ENCODE measurements around the gene IDH2. TPM values are rescaled to one million over a fixed set of nuclear protein-coding genes. Genes with fewer than 3 reads are reported as not detected.
"Not testable (repeated sequence)": the region's sequence is repeated elsewhere in the genome, so short reads cannot be mapped to it uniquely, and the experiment has no call there.

IDH2 gene
- total RNA-seq, 6 donors from 2014 or later, result 41.5 to 72.1 (median 48.7) TPM

DNA sequence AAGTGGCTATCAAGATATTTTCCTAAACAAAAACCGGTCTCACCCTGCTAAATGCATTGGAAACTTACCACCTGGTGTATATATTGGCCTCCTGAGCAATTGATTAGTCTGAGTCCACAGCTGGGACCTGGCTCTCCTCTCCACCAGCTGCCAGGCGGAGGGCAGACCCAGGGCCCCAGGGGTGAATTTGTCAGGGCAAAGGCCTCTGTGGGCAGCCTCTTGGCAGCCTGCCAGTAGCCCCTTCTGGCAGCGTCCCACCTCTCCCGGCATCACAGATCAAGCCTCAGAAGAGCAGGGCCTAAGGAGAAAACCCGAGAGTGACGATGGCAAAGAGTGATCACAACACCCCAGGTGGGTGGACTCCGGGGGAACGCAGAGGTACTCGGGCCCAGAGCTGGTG is 43.0 kb upstream of the IDH2 start:
- peak in 1 of 2 donors; percentile 32 for DNase-seq
- no peak overlapping the region for H3K27ac ChIP-seq
- ATAC-seq (ENCODE audit: low FRiP score in 2 of 2), result no peak

DNA sequence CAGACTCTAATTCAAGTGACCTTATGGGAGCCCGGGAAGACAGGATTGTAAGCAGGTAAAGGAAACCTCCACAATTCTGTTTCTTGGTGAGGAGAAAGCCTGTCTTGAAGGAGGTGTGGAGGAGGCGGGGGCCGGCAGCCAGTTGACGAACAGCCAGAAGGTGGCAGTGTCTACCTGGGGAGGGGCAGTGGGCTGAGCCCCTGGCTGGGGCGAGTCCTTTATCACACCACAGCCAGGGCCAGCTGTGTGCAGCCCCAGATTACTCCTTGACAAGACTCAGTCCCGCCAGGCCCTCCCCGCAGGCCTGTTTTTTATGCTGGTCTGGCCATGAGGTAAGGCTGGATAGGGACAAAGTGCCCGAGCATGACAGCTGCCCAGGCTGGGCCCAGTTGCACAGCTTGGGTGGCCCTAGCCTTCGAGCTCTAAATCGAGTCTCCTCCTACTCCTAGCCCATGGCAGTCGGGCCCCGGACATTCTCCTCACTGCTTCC is 40.9 kb upstream of the IDH2 start:
- no peaks in the 10 kb centered on the region for H3K27me3 ChIP-seq
- WGBS, 2 donors, result 23 to 30% methylated on average over 9 to 12 of the region's 12 CpGs
- no peak overlapping the region for H3K27ac ChIP-seq
- no peaks in the 10 kb centered on the region for H3K36me3 ChIP-seq
- DNase-seq (peak; percentile 86), ATAC-seq (ENCODE audit: low FRiP score in 2 of 2) (peak; percentile 79 to 88)
- TF ChIP-seq EP300 (IDR thresholded peaks at IDR 0.05) (no peak), POLR2AphosphoS5 (IDR thresholded peaks at IDR 0.05) (no peak), POLR2A (IDR thresholded peaks at IDR 0.05) (no peak)
- TF ChIP-seq, protein P1, sequence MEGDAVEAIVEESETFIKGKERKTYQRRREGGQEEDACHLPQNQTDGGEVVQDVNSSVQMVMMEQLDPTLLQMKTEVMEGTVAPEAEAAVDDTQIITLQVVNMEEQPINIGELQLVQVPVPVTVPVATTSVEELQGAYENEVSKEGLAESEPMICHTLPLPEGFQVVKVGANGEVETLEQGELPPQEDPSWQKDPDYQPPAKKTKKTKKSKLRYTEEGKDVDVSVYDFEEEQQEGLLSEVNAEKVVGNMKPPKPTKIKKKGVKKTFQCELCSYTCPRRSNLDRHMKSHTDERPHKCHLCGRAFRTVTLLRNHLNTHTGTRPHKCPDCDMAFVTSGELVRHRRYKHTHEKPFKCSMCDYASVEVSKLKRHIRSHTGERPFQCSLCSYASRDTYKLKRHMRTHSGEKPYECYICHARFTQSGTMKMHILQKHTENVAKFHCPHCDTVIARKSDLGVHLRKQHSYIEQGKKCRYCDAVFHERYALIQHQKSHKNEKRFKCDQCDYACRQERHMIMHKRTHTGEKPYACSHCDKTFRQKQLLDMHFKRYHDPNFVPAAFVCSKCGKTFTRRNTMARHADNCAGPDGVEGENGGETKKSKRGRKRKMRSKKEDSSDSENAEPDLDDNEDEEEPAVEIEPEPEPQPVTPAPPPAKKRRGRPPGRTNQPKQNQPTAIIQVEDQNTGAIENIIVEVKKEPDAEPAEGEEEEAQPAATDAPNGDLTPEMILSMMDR (IDR thresholded peaks at IDR 0.05), result peak; percentile 42 to 76 (median 64)
- H3K4me3 ChIP-seq, result no peak overlapping the region
- H3K9me3 ChIP-seq, result no peaks in the 10 kb centered on the region
- peaks cover 5 to 9% (median 6%) of the 10 kb centered on the region in 4 donors for H3K4me1 ChIP-seq

More for the DNA sequence above, 43.0 kb upstream of the IDH2 start:
- TF ChIP-seq POLR2AphosphoS5 (IDR thresholded peaks at IDR 0.05), result no peak
- 67 to 78% methylated on average over 9 of the region's 9 CpGs for WGBS, 2 donors
- no peak overlapping the region for H3K4me3 ChIP-seq
- H3K36me3 ChIP-seq, result no peaks in the 10 kb centered on the region
- no peaks in the 10 kb centered on the region for H3K27me3 ChIP-seq
- H3K9me3 ChIP-seq, result no peaks in the 10 kb centered on the region
- peaks cover 5 to 9% (median 6%) of the 10 kb centered on the region in 4 donors for H3K4me1 ChIP-seq

DNA sequence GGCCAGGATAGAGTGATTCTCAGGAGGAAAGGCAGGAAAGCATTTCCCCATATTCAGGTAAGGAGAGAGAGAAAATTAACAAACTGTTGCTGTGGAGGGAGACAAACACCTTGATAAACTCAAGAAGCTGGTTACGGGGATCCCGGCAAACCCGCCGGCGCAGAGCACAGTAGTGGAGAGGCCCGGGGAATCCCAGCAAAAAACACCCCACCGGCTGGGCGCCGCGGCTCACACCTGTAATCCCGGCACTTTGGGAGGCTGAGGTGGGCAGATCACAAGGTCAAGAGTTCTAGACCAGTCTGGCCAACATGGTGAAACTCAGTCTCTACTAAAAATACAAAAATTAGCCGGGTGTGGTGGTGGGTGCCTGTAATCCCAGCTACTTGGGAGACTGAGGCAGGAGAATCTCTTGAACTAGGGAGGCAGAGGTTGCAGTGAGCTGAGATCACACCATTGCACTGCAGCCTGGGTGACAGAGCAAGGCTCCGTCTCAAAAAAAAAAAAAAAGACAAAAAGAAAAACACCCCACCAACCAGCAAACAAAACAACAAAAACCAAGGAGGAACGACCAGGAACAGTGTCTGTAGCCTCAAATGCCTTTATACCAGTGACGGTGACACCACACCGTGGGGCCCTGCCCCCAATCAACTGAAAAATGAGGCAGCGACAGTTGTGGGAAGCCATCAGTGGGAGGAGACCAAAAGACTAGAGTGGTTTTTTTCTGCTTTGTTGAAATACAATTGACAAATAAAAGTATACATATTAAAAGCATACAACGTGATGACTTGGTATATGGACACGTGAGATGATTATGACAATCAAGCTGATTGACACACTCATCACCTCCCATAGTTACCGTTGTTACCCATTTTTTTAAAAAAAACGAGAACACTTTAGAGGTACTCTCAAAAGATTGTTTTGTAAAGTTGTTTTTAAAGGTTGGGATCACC is 40.2 kb upstream of the IDH2 start:
- Histone ChIP-seq H3K27ac (no peak overlapping the region), H3K4me1 (peaks cover 5 to 9% (median 6%) of the 10 kb centered on the region in 4 donors), H3K4me3 (no peak overlapping the region), H3K36me3 (no peaks in the 10 kb centered on the region), H3K27me3 (no peaks in the 10 kb centered on the region), H3K9me3 (no peaks in the 10 kb centered on the region)
- ATAC-seq (ENCODE audit: low FRiP score in 2 of 2) (no peak), DNase-seq (peak in 1 of 2 donors; percentile 70)
- 69 to 74% methylated on average over 21 of the region's 21 CpGs for WGBS, 2 donors
- TF ChIP-seq POLR2AphosphoS5 (IDR thresholded peaks at IDR 0.05), result no peak
- TF ChIP-seq, protein P1 (IDR thresholded peaks at IDR 0.05), result no peak
- no peak for TF ChIP-seq EP300 (IDR thresholded peaks at IDR 0.05)
- TF ChIP-seq POLR2A (IDR thresholded peaks at IDR 0.05), result no peak

DNA sequence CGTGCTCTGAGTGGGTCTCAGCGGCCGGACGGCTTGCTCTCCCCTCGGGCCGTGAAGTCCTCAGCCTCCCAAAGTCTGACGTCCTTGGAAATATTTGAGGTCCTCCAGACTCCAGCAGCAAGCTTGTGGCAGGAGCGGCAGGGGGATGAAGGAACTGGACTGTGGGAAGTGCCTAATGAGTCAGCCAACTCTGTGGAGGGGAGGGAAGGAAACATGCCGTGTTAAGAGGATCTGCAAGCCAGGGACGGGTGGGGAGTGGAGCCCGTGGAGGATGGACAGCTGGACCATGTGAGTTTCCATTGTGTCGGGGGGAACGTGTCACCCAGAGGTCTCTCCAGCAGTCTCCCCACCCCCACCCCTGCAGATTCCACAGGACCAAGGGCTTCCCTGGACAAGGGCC is 39.4 kb upstream of the IDH2 start:
- no peak for TF ChIP-seq EP300 (IDR thresholded peaks at IDR 0.05)
- TF ChIP-seq POLR2A (IDR thresholded peaks at IDR 0.05), result no peak
- TF ChIP-seq, protein P1 (IDR thresholded peaks at IDR 0.05), result no peak
- no peak for TF ChIP-seq POLR2AphosphoS5 (IDR thresholded peaks at IDR 0.05)
- WGBS, 2 donors, result 49 to 67% methylated on average over 6 to 13 of the region's 13 CpGs
- no peak for DNase-seq
- Histone ChIP-seq H3K27me3 (no peaks in the 10 kb centered on the region), H3K27ac (no peak overlapping the region), H3K36me3 (no peaks in the 10 kb centered on the region), H3K4me3 (no peak overlapping the region), H3K4me1 (peaks cover 5 to 9% (median 6%) of the 10 kb centered on the region in 4 donors), H3K9me3 (no peaks in the 10 kb centered on the region)
- no peak for ATAC-seq (ENCODE audit: low FRiP score in 2 of 2)

DNA sequence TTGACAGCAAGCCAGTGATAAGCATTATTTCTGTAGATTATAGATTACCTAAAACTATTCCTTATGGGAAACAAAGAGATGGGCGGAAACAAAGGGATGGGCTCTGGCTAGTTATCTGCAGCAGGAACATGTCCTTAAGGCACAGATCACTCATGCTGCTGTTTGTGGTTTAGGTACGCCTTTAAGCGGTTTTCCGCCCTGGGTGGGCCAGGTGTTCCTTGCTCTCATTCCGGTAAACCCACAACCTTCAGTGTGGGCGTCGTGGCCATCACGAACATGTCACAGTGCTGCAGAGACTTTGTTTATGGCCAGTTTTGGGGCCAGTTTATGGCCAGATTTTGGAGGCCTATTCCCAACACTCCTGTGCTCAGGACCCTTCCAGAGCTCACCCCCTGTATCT is 37.3 kb upstream of the IDH2 start:
- not testable (repeated sequence) for H3K27ac ChIP-seq; H3K9me3 ChIP-seq; H3K4me3 ChIP-seq; H3K4me1 ChIP-seq; ATAC-seq (ENCODE audit: low FRiP score in 2 of 2); DNase-seq; H3K27me3 ChIP-seq; H3K36me3 ChIP-seq
- 87 to 90% methylated on average over 8 of the region's 8 CpGs for WGBS, 2 donors

Data from upper lobe of left lung (tissue), 6 donors.